ENCODE results near the gene ZBTB7C. TPM values are rescaled to one million over a fixed set of nuclear protein-coding genes. Genes with fewer than 3 reads are reported as not detected.

Gene ZBTB7C
- total RNA-seq, 1 donor from 2014 or later = 0.67 TPM

DNA sequence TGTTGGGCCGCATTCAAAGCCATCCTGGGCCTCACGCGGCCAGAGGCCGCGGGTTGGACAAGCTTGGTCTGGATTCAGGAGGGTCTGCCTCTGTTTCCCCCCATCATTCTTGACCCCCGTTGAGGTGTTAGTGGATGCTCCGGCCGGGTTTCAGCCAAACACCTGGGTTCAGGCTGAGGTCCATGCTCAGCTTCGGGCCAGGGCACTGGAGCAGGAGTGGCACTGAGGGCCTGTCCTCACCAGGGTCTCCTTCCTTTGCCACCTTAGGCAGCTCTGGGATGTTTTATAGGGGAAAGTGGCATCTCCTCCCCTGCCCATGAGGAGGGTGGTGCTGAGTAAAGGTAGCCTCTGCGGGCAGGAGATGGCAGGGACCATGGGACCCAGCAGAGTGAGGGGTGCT lies 401.8 kb downstream of the ZBTB7C start:
- Mint-ChIP-seq H3K4me1 (ENCODE audit: unreplicated experiment) (peaks cover 15% of the 10 kb centered on the region), H3K4me3 (ENCODE audit: unreplicated experiment) (no peak overlapping the region), H3K27ac (ENCODE audit: unreplicated experiment) (no peak overlapping the region), H3K36me3 (ENCODE audit: low read depth, unreplicated experiment) (no peaks in the 10 kb centered on the region), H3K27me3 (ENCODE audit: unreplicated experiment) (peaks cover 8% of the 10 kb centered on the region), H3K9me3 (ENCODE audit: unreplicated experiment) (no peaks in the 10 kb centered on the region)
- TF ChIP-seq, protein P1, sequence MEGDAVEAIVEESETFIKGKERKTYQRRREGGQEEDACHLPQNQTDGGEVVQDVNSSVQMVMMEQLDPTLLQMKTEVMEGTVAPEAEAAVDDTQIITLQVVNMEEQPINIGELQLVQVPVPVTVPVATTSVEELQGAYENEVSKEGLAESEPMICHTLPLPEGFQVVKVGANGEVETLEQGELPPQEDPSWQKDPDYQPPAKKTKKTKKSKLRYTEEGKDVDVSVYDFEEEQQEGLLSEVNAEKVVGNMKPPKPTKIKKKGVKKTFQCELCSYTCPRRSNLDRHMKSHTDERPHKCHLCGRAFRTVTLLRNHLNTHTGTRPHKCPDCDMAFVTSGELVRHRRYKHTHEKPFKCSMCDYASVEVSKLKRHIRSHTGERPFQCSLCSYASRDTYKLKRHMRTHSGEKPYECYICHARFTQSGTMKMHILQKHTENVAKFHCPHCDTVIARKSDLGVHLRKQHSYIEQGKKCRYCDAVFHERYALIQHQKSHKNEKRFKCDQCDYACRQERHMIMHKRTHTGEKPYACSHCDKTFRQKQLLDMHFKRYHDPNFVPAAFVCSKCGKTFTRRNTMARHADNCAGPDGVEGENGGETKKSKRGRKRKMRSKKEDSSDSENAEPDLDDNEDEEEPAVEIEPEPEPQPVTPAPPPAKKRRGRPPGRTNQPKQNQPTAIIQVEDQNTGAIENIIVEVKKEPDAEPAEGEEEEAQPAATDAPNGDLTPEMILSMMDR (IDR thresholded peaks at IDR 0.05; ENCODE audit: unreplicated experiment) = no peak
- DNase-seq (ENCODE audit: low spot score) = no peak

DNA sequence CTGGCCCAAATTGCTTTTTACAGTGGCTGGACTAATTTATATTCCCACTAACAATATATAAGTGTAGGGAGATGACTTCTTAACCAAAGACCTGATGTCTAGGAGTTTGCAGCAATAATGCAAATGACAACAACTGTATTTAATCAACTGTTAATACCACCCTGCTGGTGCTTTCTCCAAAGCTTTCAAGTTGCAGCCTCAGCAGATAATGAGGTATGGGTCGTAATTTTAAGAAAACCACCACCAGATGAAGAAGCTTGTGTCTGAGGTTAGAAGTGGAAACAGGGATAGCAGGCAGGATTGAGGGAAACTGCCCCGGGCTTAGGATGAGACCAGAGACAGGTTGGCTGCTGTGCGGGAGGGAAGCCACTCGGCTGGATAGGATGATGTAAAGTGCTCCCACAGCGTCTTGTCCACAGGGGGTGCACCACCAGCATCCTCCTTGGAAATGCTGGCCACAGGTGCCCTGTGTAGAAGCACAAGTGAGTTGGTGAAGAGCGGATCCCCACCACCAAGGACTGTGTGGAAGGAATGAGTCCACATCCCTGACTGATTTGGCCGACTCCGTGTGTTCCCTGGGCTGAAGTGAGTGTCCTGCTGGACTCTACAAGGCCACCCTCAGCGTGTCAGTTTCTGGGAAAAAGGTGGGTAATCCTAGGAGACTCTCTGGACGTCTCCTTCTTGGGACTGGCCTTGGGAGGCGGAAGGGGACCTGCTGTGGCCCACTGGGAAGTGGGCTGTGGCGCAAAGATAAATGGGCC lies 402.6 kb downstream of the ZBTB7C start:
- Mint-ChIP-seq H3K4me3 (ENCODE audit: unreplicated experiment) (peak overlapping the region; percentile 31), H3K27ac (ENCODE audit: unreplicated experiment) (peak overlapping the region; percentile 64), H3K36me3 (ENCODE audit: low read depth, unreplicated experiment) (no peaks in the 10 kb centered on the region), H3K9me3 (ENCODE audit: unreplicated experiment) (no peaks in the 10 kb centered on the region), H3K27me3 (ENCODE audit: unreplicated experiment) (peaks cover 9% of the 10 kb centered on the region), H3K4me1 (ENCODE audit: unreplicated experiment) (peaks cover 11% of the 10 kb centered on the region)
- DNase-seq (ENCODE audit: low spot score) = no peak
- TF ChIP-seq, protein P1 (IDR thresholded peaks at IDR 0.05; ENCODE audit: unreplicated experiment) = no peak

DNA sequence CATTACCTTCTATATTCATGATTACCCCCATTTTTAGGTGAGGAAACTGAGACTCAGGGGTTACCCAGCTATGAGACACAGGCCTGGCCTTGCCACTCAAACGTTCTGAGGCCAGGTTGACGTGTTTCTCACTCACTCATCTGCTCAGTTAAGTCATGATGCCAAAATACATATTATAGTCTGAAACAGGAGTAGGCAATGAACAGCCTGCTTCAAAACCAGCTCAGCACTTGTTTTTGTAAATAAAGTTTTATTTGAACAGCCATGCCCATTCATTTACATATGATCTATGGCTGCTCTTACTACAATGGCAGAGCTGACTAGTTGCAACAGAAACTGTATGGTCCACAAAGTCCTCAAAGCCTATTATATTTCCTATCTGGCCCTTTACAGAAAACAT lies 404.6 kb downstream of the ZBTB7C start:
- Mint-ChIP-seq H3K27me3 (ENCODE audit: unreplicated experiment) (peaks cover 9% of the 10 kb centered on the region), H3K4me3 (ENCODE audit: unreplicated experiment) (no peak overlapping the region), H3K9me3 (ENCODE audit: unreplicated experiment) (no peaks in the 10 kb centered on the region), H3K27ac (ENCODE audit: unreplicated experiment) (no peak overlapping the region), H3K36me3 (ENCODE audit: low read depth, unreplicated experiment) (no peaks in the 10 kb centered on the region), H3K4me1 (ENCODE audit: unreplicated experiment) (peaks cover 15% of the 10 kb centered on the region)
- TF ChIP-seq, protein P1 (IDR thresholded peaks at IDR 0.05; ENCODE audit: unreplicated experiment) = no peak
- no peak for DNase-seq (ENCODE audit: low spot score)

DNA sequence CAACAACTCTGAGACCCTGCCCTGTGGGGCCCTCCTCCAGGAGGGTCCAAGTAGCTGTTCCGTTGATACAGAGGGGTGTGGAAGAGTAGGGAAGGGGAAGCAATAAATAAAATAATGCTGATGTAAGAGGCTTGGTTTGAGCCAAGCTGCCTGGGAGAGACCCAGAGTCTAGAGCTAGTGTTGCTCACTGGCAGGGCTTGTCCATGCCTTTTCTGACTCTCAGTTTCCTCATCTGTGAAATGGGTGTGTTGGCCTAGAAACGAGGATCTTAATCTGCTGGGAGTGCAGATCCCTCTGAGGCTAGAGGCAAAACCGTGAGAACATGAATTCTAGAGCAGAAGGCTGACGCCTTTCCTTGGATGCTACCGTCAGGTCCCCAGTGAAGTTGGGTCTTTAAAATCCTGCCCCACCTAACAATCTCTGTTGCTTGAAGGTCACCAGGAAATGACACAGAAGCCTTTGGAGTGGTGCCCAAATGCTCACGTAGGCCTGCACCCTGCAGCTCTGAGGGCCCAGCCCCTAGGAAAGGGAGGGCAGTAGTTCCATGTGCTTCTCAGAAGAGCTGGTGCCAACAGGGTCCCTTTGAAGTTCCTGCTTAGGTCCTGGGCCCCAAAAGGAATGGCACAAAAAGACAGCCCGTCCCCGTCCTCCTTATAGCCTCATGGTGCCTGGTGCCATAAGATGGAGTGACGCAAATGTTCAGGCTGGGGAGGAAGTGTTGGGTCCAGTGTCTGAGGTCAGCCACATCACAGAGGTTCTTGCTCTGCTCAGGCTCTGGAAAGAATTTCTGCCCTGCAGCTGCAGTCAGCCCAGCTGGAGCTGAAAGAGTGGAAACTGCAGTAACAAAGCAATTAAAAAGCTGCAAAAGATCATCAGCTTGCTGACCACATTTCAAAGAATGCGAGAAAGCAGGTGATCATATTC lies 405.5 kb downstream of the ZBTB7C start:
- peaks cover 7% of the 10 kb centered on the region for H3K4me1 Mint-ChIP-seq (ENCODE audit: unreplicated experiment)

More for the DNA sequence above, 405.5 kb downstream of the ZBTB7C start:
- H3K4me3 Mint-ChIP-seq (ENCODE audit: unreplicated experiment) = no peak overlapping the region
- H3K9me3 Mint-ChIP-seq (ENCODE audit: unreplicated experiment) = no peaks in the 10 kb centered on the region
- H3K27me3 Mint-ChIP-seq (ENCODE audit: unreplicated experiment) = peaks cover 12% of the 10 kb centered on the region
- DNase-seq (ENCODE audit: low spot score) = no peak
- no peaks in the 10 kb centered on the region for H3K36me3 Mint-ChIP-seq (ENCODE audit: low read depth, unreplicated experiment)
- H3K27ac Mint-ChIP-seq (ENCODE audit: unreplicated experiment) = no peak overlapping the region
- TF ChIP-seq, protein P1 (IDR thresholded peaks at IDR 0.05; ENCODE audit: unreplicated experiment) = no peak

Data from endothelial cell (in vitro differentiated cells).